Loucy (cell line): Measurements from ENCODE around the gene RPA1.

ENCODE experiments used
- H2AFZ ChIP-seq: fragments of 200-600 bp; sonication (generic); 2 replicates; pipeline ENCODE4 v1.6.0; 2016; ENCODE audit warnings: antibody characterized with exemption, mild to moderate bottlenecking, low read length, moderate library complexity
- H3F3A ChIP-seq: fragments of 200-600 bp; 2 replicates; pipeline ENCODE4 v1.6.0; 2016; ENCODE audit warnings: antibody characterized with exemption, low read depth, mild to moderate bottlenecking
- H3K27me3 ChIP-seq: fragments of 200-600 bp; sonication (generic); 2 replicates; pipeline ENCODE4 v1.6.1; 2014; ENCODE audit warnings: low read length, mild to moderate bottlenecking; ENCODE audit not compliant: insufficient read depth, poor library complexity, severe bottlenecking
- H3K36me3 ChIP-seq: fragments of 200-600 bp; sonication (generic); 2 replicates; pipeline ENCODE4 v1.6.1; 2016; ENCODE audit warnings: low read length; ENCODE audit not compliant: insufficient read depth
- H3K4me1 ChIP-seq: fragments of 200-600 bp; sonication (generic); 2 replicates; pipeline ENCODE4 v1.5.1; 2014; ENCODE audit warnings: low read length, mild to moderate bottlenecking; ENCODE audit not compliant: insufficient read depth, poor library complexity, severe bottlenecking
- H3K4me2 ChIP-seq: fragments of 200-600 bp; sonication (generic); 2 replicates; pipeline ENCODE4 v1.6.0; 2014; ENCODE audit warnings: antibody characterized with exemption, low read length, low read depth, mild to moderate bottlenecking; ENCODE audit not compliant: poor library complexity, severe bottlenecking
- H3K4me3 ChIP-seq: fragments of 200-600 bp; sonication (generic); 2 replicates; pipeline ENCODE4 v1.5.1; 2014; ENCODE audit warnings: low read length, mild to moderate bottlenecking, mixed read lengths; ENCODE audit not compliant: poor library complexity, severe bottlenecking
- H3K79me2 ChIP-seq: fragments of 200-600 bp; sonication (generic); 2 replicates; pipeline ENCODE4 v1.6.1; 2014; ENCODE audit warnings: low read length; ENCODE audit not compliant: insufficient read depth
- H3K9ac ChIP-seq: fragments of 200-600 bp; sonication (generic); 2 replicates; pipeline ENCODE4 v1.6.0; 2014; ENCODE audit warnings: mild to moderate bottlenecking, low read depth, low read length, moderate library complexity; ENCODE audit not compliant: poor library complexity, severe bottlenecking
- H3K9me2 ChIP-seq: fragments of 200-600 bp; sonication (generic); replicated peaks from 2 replicates; pipeline ENCODE4 v1.6.1; 2016; ENCODE audit warnings: low read depth, low read length, mixed read lengths
- H3K9me3 ChIP-seq: fragments of 200-600 bp; sonication (generic); 2 replicates; pipeline ENCODE4 v1.6.1; 2014; ENCODE audit warnings: mild to moderate bottlenecking, antibody characterized with exemption, low read length, low read depth; ENCODE audit not compliant: insufficient read depth
- H4K20me1 ChIP-seq: fragments of 200-600 bp; sonication (generic); 2 replicates; pipeline ENCODE4 v1.6.0; 2014; ENCODE audit warnings: antibody characterized with exemption, low read length, mild to moderate bottlenecking; ENCODE audit not compliant: insufficient read depth, poor library complexity, severe bottlenecking
- CTCF ChIP-seq: fragments of 200-600 bp; sonication (generic); conservative IDR thresholded peaks from 2 replicates; pipeline ENCODE4 v1.5.1; 2014; ENCODE audit warnings: mild to moderate bottlenecking, antibody characterized with exemption, low read length
- EZH2phosphoT487 ChIP-seq: fragments of 200-600 bp; IDR thresholded peaks from 2 replicates; pipeline ENCODE4 v1.6.1; 2018; ENCODE audit warnings: antibody characterized with exemption, mild to moderate bottlenecking, moderate library complexity, borderline replicate concordance

Gene RPA1

GRCh38 chr17:1905190-1905913 lies 75.5 kb downstream of the RPA1 start:
- Histone ChIP-seq H3K9me3 (no peaks in the 10 kb centered on the region), H2AFZ (no peak overlapping the region)
- TF ChIP-seq EZH2phosphoT487 (no peak), CTCF (no peak)

GRCh38 chr17:1906662-1907101 lies 76.9 kb downstream of the RPA1 start:
- Histone ChIP-seq H3K9ac (no peak overlapping the region), H3F3A (no peaks in the 10 kb centered on the region), H3K4me2 (no peak overlapping the region), H2AFZ (no peak overlapping the region), H3K9me3 (no peaks in the 10 kb centered on the region), H3K9me2 (no peaks in the 10 kb centered on the region), H3K79me2 (no peaks in the 10 kb centered on the region), H3K36me3 (no peaks in the 10 kb centered on the region), H4K20me1 (no peaks in the 10 kb centered on the region), H3K27me3 (no peaks in the 10 kb centered on the region), H3K4me3 (no peak overlapping the region), H3K4me1 (no peaks in the 10 kb centered on the region)
- no peak for TF ChIP-seq CTCF
- TF ChIP-seq EZH2phosphoT487: no peak

More at GRCh38 chr17:1905190-1905913, 75.5 kb downstream of the RPA1 start:
- no peaks in the 10 kb centered on the region for H3F3A ChIP-seq
- no peaks in the 10 kb centered on the region for H3K9me2 ChIP-seq
- H3K4me1 ChIP-seq: no peaks in the 10 kb centered on the region
- H3K36me3 ChIP-seq: no peaks in the 10 kb centered on the region
- no peak overlapping the region for H3K4me2 ChIP-seq
- no peak overlapping the region for H3K4me3 ChIP-seq
- no peaks in the 10 kb centered on the region for H3K27me3 ChIP-seq
- H3K9ac ChIP-seq: no peak overlapping the region
- H3K79me2 ChIP-seq: no peaks in the 10 kb centered on the region
- no peaks in the 10 kb centered on the region for H4K20me1 ChIP-seq

GRCh38 chr17:1907216-1907631 lies 77.4 kb downstream of the RPA1 start:
- Histone ChIP-seq H4K20me1 (no peaks in the 10 kb centered on the region), H3F3A (no peaks in the 10 kb centered on the region), H3K9me3 (no peaks in the 10 kb centered on the region), H2AFZ (no peak overlapping the region), H3K36me3 (no peaks in the 10 kb centered on the region), H3K4me3 (no peak overlapping the region), H3K4me1 (no peaks in the 10 kb centered on the region), H3K27me3 (no peaks in the 10 kb centered on the region), H3K9me2 (no peaks in the 10 kb centered on the region), H3K4me2 (no peak overlapping the region), H3K79me2 (no peaks in the 10 kb centered on the region), H3K9ac (no peak overlapping the region)
- TF ChIP-seq CTCF: no peak
- TF ChIP-seq EZH2phosphoT487: no peak
